Stimulated activated naive CD4-positive, alpha-beta T cell treated with Interleukin-2 at 50 U/mL for 16 hours (primary cell): Measurements from ENCODE around the gene RIMOC1.
"Not testable (repeated sequence)": the region's sequence is repeated elsewhere in the genome, so short reads cannot be mapped to it uniquely, and the experiment has no call there.

ENCODE experiments used
- DNase-seq: peaks from one replicate; lab custom pipeline; 2025; lab: John Stamatoyannopoulos, UW

The RIMOC1 gene

GRCh38 chr5:41891066-41891707 is 13.0 kb upstream of the RIMOC1 start:
- DNase-seq = no peak

- no peak for DNase-seq
Observed at GRCh38 chr5:41892031-41892430, 12.1 kb upstream of the RIMOC1 start.

- DNase-seq = no peak
Observed at GRCh38 chr5:41893074-41893851, 10.9 kb upstream of the RIMOC1 start.

- no peak for DNase-seq
Observed at GRCh38 chr5:41896230-41896629, 7.9 kb upstream of the RIMOC1 start.

- DNase-seq = no peak
Observed at GRCh38 chr5:41903382-41903891, 707 bp upstream of the RIMOC1 start.

GRCh38 chr5:41906151-41906550 is 2.0 kb downstream of the RIMOC1 start:
- DNase-seq = no peak

- DNase-seq = no peak
Observed at GRCh38 chr5:41908374-41909079, 4.4 kb downstream of the RIMOC1 start.

GRCh38 chr5:41918105-41918504 is 14.0 kb downstream of the RIMOC1 start:
- DNase-seq = no peak

- DNase-seq = no peak
Observed at GRCh38 chr5:41921166-41921565, 17.0 kb downstream of the RIMOC1 start.

- no peak for DNase-seq
Observed at GRCh38 chr5:41921874-41922273, 17.7 kb downstream of the RIMOC1 start.

- DNase-seq = no peak
Observed at GRCh38 chr5:41924526-41924871, 20.4 kb downstream of the RIMOC1 start.

GRCh38 chr5:41924872-41925554 is 20.9 kb downstream of the RIMOC1 start, which contains the start of gene FBXO4:
Gene FBXO4 (plus strand): TSS chr5:41925281. CDS start chr5:41925310, 29 bp downstream.
- DNase-seq = peak; percentile 84

GRCh38 chr5:41925555-41925951 is 21.4 kb downstream of the RIMOC1 start:
- peak; percentile 5 for DNase-seq

- no peak for DNase-seq
Observed at GRCh38 chr5:41927604-41928003, 23.5 kb downstream of the RIMOC1 start.

- no peak for DNase-seq
Observed at GRCh38 chr5:41929035-41929434, 24.9 kb downstream of the RIMOC1 start.

GRCh38 chr5:41932770-41933169 is 28.6 kb downstream of the RIMOC1 start:
- no peak for DNase-seq

GRCh38 chr5:41935544-41935943 is 31.4 kb downstream of the RIMOC1 start:
- DNase-seq = no peak

- DNase-seq = no peak
Observed at GRCh38 chr5:41940641-41941040, 36.5 kb downstream of the RIMOC1 start.

GRCh38 chr5:41945332-41945955 is 41.3 kb downstream of the RIMOC1 start:
- not testable (repeated sequence) for DNase-seq

GRCh38 chr5:41951224-41951623 is 47.1 kb downstream of the RIMOC1 start:
- no peak for DNase-seq
